Neural progenitor cell (in vitro differentiated cells): ENCODE data around the gene C3AR1. TPM values are rescaled to one million over a fixed set of nuclear protein-coding genes. Genes with fewer than 3 reads are reported as not detected.

Source experiments
- DNase-seq: peaks from one replicate; pipeline ENCODE4 v3.0.0-alpha.2; 2016; ENCODE audit warnings: low spot score
- H2AFZ ChIP-seq: fragments of 200-600 bp; sonication (generic); replicated peaks from 2 replicates; pipeline ENCODE4 v1.6.1; 2016; ENCODE audit warnings: antibody characterized with exemption
- H3F3A ChIP-seq: fragments of 200-600 bp; sonication (generic); 2 replicates; pipeline ENCODE4 v1.6.1; 2016; ENCODE audit warnings: antibody characterized with exemption, low read depth
- H3K27ac ChIP-seq: fragments of 200-600 bp; sonication (generic); 2 replicates; pipeline ENCODE4 v1.5.1; 2016; ENCODE audit warnings: mild to moderate bottlenecking
- H3K27me3 ChIP-seq: fragments of 200-600 bp; sonication (generic); 2 replicates; pipeline ENCODE4 v1.6.1; 2016; ENCODE audit warnings: mild to moderate bottlenecking, moderate library complexity
- H3K36me3 ChIP-seq: fragments of 200-600 bp; sonication (generic); 2 replicates; pipeline ENCODE4 v1.5.1; 2016
- H3K4me1 ChIP-seq: fragments of 200-600 bp; sonication (generic); 2 replicates; pipeline ENCODE4 v1.6.1; 2016; ENCODE audit warnings: mixed run types
- H3K4me2 ChIP-seq: fragments of 200-600 bp; sonication (generic); 2 replicates; pipeline ENCODE4 v1.6.1; 2016
- H3K4me3 ChIP-seq: fragments of 200-600 bp; sonication (generic); 2 replicates; pipeline ENCODE4 v1.5.1; 2016
- H3K79me2 ChIP-seq: fragments of 200-600 bp; sonication (generic); 2 replicates; pipeline ENCODE4 v1.6.1; 2016; ENCODE audit warnings: low read depth
- H3K9ac ChIP-seq: fragments of 200-600 bp; sonication (generic); 2 replicates; pipeline ENCODE4 v1.6.1; 2016
- H3K9me3 ChIP-seq: fragments of 200-600 bp; sonication (generic); 2 replicates; pipeline ENCODE4 v1.5.1; 2016; ENCODE audit warnings: low read depth
- H4K20me1 ChIP-seq: fragments of 200-600 bp; sonication (generic); 2 replicates; pipeline ENCODE4 v1.6.1; 2016; ENCODE audit warnings: low read depth
- H3K27ac Mint-ChIP-seq: 3 replicates; pipeline ENCODE4 v1.8.0; 2021; ENCODE audit warnings: mixed read lengths
- H3K27me3 Mint-ChIP-seq: 2 replicates; pipeline ENCODE4 v1.8.0; 2022; ENCODE audit warnings: low read depth, mild to moderate bottlenecking, inconsistent platforms, moderate library complexity, mixed read lengths; ENCODE audit not compliant: insufficient read depth
- H3K36me3 Mint-ChIP-seq: 3 replicates; pipeline ENCODE4 v1.8.0; 2021; ENCODE audit warnings: mixed read lengths
- H3K4me1 Mint-ChIP-seq: 3 replicates; pipeline ENCODE4 v1.8.0; 2021; ENCODE audit warnings: mixed read lengths
- H3K4me3 Mint-ChIP-seq: 3 replicates; pipeline ENCODE4 v1.8.0; 2021; ENCODE audit warnings: mild to moderate bottlenecking, moderate library complexity, mixed read lengths
- H3K9me3 Mint-ChIP-seq: 3 replicates; pipeline ENCODE4 v1.8.0; 2020; ENCODE audit warnings: mixed read lengths
- CTCF ChIP-seq: fragments of 200-600 bp; sonication (generic); IDR thresholded peaks from 2 replicates; pipeline ENCODE4 v1.5.1; 2017; ENCODE audit warnings: antibody characterized with exemption, mild to moderate bottlenecking
- EZH2 ChIP-seq: fragments of 200-600 bp; sonication (generic); IDR thresholded peaks from 2 replicates; pipeline ENCODE4 v1.6.1; 2017; ENCODE audit warnings: antibody characterized with exemption, mild to moderate bottlenecking, moderate library complexity
- EZH2phosphoT487 ChIP-seq: fragments of 200-600 bp; sonication (generic); IDR thresholded peaks from 2 replicates; pipeline ENCODE4 v1.6.1; 2017; ENCODE audit warnings: antibody characterized with exemption
- total RNA-seq: library from RNA; depleted of rRNA; stranded (reverse); fragments of >200 nt; gene quantifications from 2 replicates; pipeline ENCODE4 v1.2.3, GENCODE V29; 2015; ENCODE audit warnings: low replicate concordance

The C3AR1 gene
- total RNA-seq, 1 donor from 2014 or later = not detected

GRCh38 chr12:8012651-8013309 lies 53.4 kb downstream of the C3AR1 start:
- Histone ChIP-seq H3K9ac (no peak overlapping the region), H3K27me3 (peaks cover 8% of the 10 kb centered on the region), H3K4me1 (no peaks in the 10 kb centered on the region), H2AFZ (no peak overlapping the region), H4K20me1 (no peaks in the 10 kb centered on the region), H3K36me3 (no peaks in the 10 kb centered on the region), H3K9me3 (no peaks in the 10 kb centered on the region), H3K27ac (no peak overlapping the region), H3K79me2 (peaks cover under 1% of the 10 kb centered on the region), H3F3A (no peaks in the 10 kb centered on the region), H3K4me3 (no peak overlapping the region), H3K4me2 (no peak overlapping the region)
- Mint-ChIP-seq H3K27ac (no peak overlapping the region), H3K4me1 (no peaks in the 10 kb centered on the region), H3K27me3 (peaks cover 5% of the 10 kb centered on the region), H3K4me3 (no peak overlapping the region), H3K9me3 (no peaks in the 10 kb centered on the region), H3K36me3 (no peaks in the 10 kb centered on the region)
- no peak for DNase-seq
- TF ChIP-seq EZH2phosphoT487 (no peak), EZH2 (no peak), CTCF (no peak)

- no peaks in the 10 kb centered on the region for H3K36me3 ChIP-seq
- Mint-ChIP-seq H3K4me3 (no peak overlapping the region), H3K4me1 (no peaks in the 10 kb centered on the region), H3K27me3 (no peaks in the 10 kb centered on the region), H3K36me3 (no peaks in the 10 kb centered on the region), H3K27ac (no peak overlapping the region), H3K9me3 (no peaks in the 10 kb centered on the region)
- H2AFZ ChIP-seq = no peak overlapping the region
- no peak for TF ChIP-seq EZH2phosphoT487
- TF ChIP-seq EZH2 = no peak
- no peak for TF ChIP-seq CTCF
- H3K4me2 ChIP-seq = no peak overlapping the region
- H3K9ac ChIP-seq = no peak overlapping the region
- H3K4me3 ChIP-seq = no peak overlapping the region
- no peaks in the 10 kb centered on the region for H3F3A ChIP-seq
- H3K27ac ChIP-seq = no peak overlapping the region
- H3K27me3 ChIP-seq = no peaks in the 10 kb centered on the region
- H3K9me3 ChIP-seq = no peaks in the 10 kb centered on the region
- no peak for DNase-seq
- H4K20me1 ChIP-seq = no peaks in the 10 kb centered on the region
- no peaks in the 10 kb centered on the region for H3K4me1 ChIP-seq
- H3K79me2 ChIP-seq = no peaks in the 10 kb centered on the region
Observed at GRCh38 chr12:8011331-8011730, 54.8 kb downstream of the C3AR1 start.

Other genes with a start within 250 kb of the C3AR1 start
- gene SLC2A14, start 193.4 kb downstream of the C3AR1 start, total RNA-seq = 0.46 and 0.49 TPM in 2 replicates
- 462 and 548 TPM in 2 replicates for gene SLC2A3, start 130.2 kb downstream of the C3AR1 start, total RNA-seq
- 6.8 and 7.4 TPM in 2 replicates for gene FOXJ2, start 33.6 kb downstream of the C3AR1 start, total RNA-seq
- 25.2 and 40.1 TPM in 2 replicates for gene NECAP1, start 15.9 kb upstream of the C3AR1 start, total RNA-seq
- 0.43 and 2.0 TPM in 2 replicates for gene CLEC4A, start 57.3 kb upstream of the C3AR1 start, total RNA-seq
- gene ZNF705A, start 90.7 kb upstream of the C3AR1 start, total RNA-seq = not detected in 2 replicates
- 0.09 TPM in 1 of 2 replicates, not detected in the other for gene FAM90A1, start 161.3 kb upstream of the C3AR1 start, total RNA-seq